HCT116 (cell line): ENCODE measurements around the gene FOXK1. TPM values are rescaled to one million over a fixed set of nuclear protein-coding genes. Genes with fewer than 3 reads are reported as not detected.

ENCODE experiments used
- ATAC-seq: fragments of 200-7000 bp; cut with Tn5 transposase; 2 replicates; pipeline ENCODE4 v1.9.1; 2020; ENCODE audit warnings: mild to moderate bottlenecking, moderate library complexity
- BruUV-seq: library from RNA; stranded (reverse); fragments of 400-500 nt; replicated peaks from 2 replicates; lab custom pipeline; 2021; lab: Mats Ljungman, UMichigan
- CTCF ChIA-PET: fragments of 300-600 bp; sonication (Branson Sonifier 250); formaldehyde crosslinking; loops from one replicate; lab custom pipeline; 2021; ENCODE audit warnings: antibody characterized with exemption; lab: Charles Lee
- POLR2A ChIA-PET: fragments of 300-600, 350-600 bp; sonication (Branson Sonifier 250); formaldehyde crosslinking; loops from one replicate; lab custom pipeline; 2021; ENCODE audit warnings: antibody characterized with exemption; lab: Charles Lee
- RAD21 ChIA-PET, 2 experiments: fragments of 300-600 bp; sonication (Branson Sonifier 250); formaldehyde crosslinking; loops; one replicate each; lab custom pipeline; 2023; ENCODE audit warnings: low total read pairs in 2 of 2; ENCODE audit not compliant: uncharacterized antibody in 2 of 2, unreplicated experiment in 2 of 2, low non-redundant PET in 1 of 2; lab: Charles Lee
- DNase-seq: peaks from one replicate; pipeline ENCODE4 v3.0.0-alpha.2; 2010; ENCODE audit warnings: low read depth, low spot score
- H2AFZ ChIP-seq: fragments of 200-600 bp; shearing (Covaris generic), sonication (generic); 2 replicates; pipeline ENCODE4 v1.6.1; 2017; ENCODE audit warnings: low read depth, mixed run types, mixed read lengths, antibody characterized with exemption, low read length; ENCODE audit not compliant: poor library complexity, severe bottlenecking
- H3K27ac ChIP-seq: 2 replicates; pipeline ENCODE4 v1.5.1; 2012; ENCODE audit warnings: low read depth, low read length
- H3K27me3 ChIP-seq: fragments of 200-600 bp; sonication (generic); 2 replicates; pipeline ENCODE4 v1.6.1; 2016; ENCODE audit warnings: mixed run types, low read length, mixed read lengths; ENCODE audit not compliant: insufficient read depth
- H3K36me3 ChIP-seq, 2 experiments: fragments of 200-500 bp in 1 of 2; fragments of 200-600 bp in 1 of 2; sonication (Bioruptor generic) in 1 of 2; sonication (generic) in 1 of 2; 2 replicates each; pipeline versions ENCODE4 v1.5.1 to v1.6.1; 2014 to 2016; ENCODE audit warnings: low read length in 2 of 2, inconsistent platforms in 1 of 2, mixed read lengths in 1 of 2, mixed run types in 1 of 2; ENCODE audit not compliant: insufficient read depth in 2 of 2, control insufficient read depth in 1 of 2
- H3K4me1 ChIP-seq, 2 experiments: fragments of 200-600 bp in 1 of 2; sonication (generic) in 1 of 2; 2 replicates each; pipeline versions ENCODE4 v1.5.1 to v1.6.1; 2012 to 2017; ENCODE audit warnings: low read length in 2 of 2, inconsistent platforms in 1 of 2, mild to moderate bottlenecking in 1 of 2, mixed read lengths in 1 of 2, mixed run types in 1 of 2, moderate library complexity in 1 of 2; ENCODE audit not compliant: insufficient read depth in 2 of 2, control insufficient read depth in 1 of 2
- H3K4me2 ChIP-seq: fragments of 200-600 bp; sonication (generic); 2 replicates; pipeline ENCODE4 v1.6.1; 2017; ENCODE audit warnings: mixed run types, low read length, mixed read lengths
- H3K4me3 ChIP-seq, 2 experiments: fragments of 200-600 bp in 1 of 2; sonication (generic) in 1 of 2; replicated peaks in 1 of 2; 2 replicates each; pipeline ENCODE4 v1.5.1; 2011 to 2016; ENCODE audit warnings: low read length in 2 of 2, control low read depth in 1 of 2, low read depth in 1 of 2, mild to moderate bottlenecking in 1 of 2, mixed read lengths in 1 of 2, mixed run types in 1 of 2
- H3K79me2 ChIP-seq: fragments of 200-600 bp; sonication (generic); 2 replicates; pipeline ENCODE4 v1.6.1; 2017; ENCODE audit warnings: mild to moderate bottlenecking, mixed run types, low read length, moderate library complexity, mixed read lengths; ENCODE audit not compliant: insufficient read depth
- H3K9ac ChIP-seq: fragments of 200-600 bp; sonication (generic); 2 replicates; pipeline ENCODE4 v1.6.1; 2016; ENCODE audit warnings: low read length, mixed read lengths
- H3K9me2 ChIP-seq: fragments of 200-600 bp; sonication (generic), shearing (Covaris generic); 2 replicates; pipeline ENCODE4 v1.6.1; 2017; ENCODE audit warnings: mixed run types, mild to moderate bottlenecking, moderate library complexity; ENCODE audit not compliant: insufficient read depth
- H3K9me3 ChIP-seq, 2 experiments: fragments of 200-500 bp in 1 of 2; fragments of 200-600 bp in 1 of 2; sonication (Bioruptor generic) in 1 of 2; sonication (generic) in 1 of 2; 2 replicates each; pipeline ENCODE4 v1.6.1; 2014 to 2017; ENCODE audit warnings: low read length in 2 of 2, mixed read lengths in 2 of 2, inconsistent platforms in 1 of 2, low read depth in 1 of 2, mild to moderate bottlenecking in 1 of 2, mixed run types in 1 of 2, moderate library complexity in 1 of 2; ENCODE audit not compliant: control insufficient read depth in 1 of 2, insufficient read depth in 1 of 2
- H4K20me1 ChIP-seq: fragments of 200-600 bp; sonication (generic), shearing (Covaris generic); 2 replicates; pipeline ENCODE4 v1.6.1; 2017; ENCODE audit warnings: mixed run types, mild to moderate bottlenecking, moderate library complexity; ENCODE audit not compliant: insufficient read depth
- RAD21 ChIP-seq: IDR thresholded peaks from 2 replicates; pipeline ENCODE4 v1.6.1; 2012; ENCODE audit warnings: low read depth, mild to moderate bottlenecking
- YY1 ChIP-seq: IDR thresholded peaks from 2 replicates; pipeline ENCODE4 v1.6.1; 2011; ENCODE audit warnings: low read length, low read depth, moderate library complexity, mild to moderate bottlenecking; ENCODE audit not compliant: insufficient replicate concordance; ENCODE audit errors: extremely low read depth
- ZNF274 ChIP-seq: fragments of 200-500 bp; sonication (Bioruptor generic); IDR thresholded peaks from 2 replicates; pipeline ENCODE4 v1.6.1; 2014; ENCODE audit warnings: mild to moderate bottlenecking, low read depth, low read length, inconsistent platforms
- intact Hi-C: fragments of 100-400 bp; cut with micrococcal nuclease; formaldehyde crosslinking; loops from 2 replicates; pipeline ENCODE4 v1.10.0; 2022
- total RNA-seq: library from RNA; stranded (reverse); gene quantifications from one replicate; pipeline ENCODE4 v1.2.1, GENCODE V29; 2021; ENCODE audit not compliant: unreplicated experiment
- TF ChIP-seq, protein P1 (sequence below), 3 experiments: fragments of 200-600 bp in 1 of 3; sonication (generic) in 1 of 3; IDR thresholded peaks in 2 of 3; conservative IDR thresholded peaks in 1 of 3; 2 replicates each; pipeline ENCODE4 v1.5.1; 2012 to 2017; ENCODE audit warnings: low read depth in 2 of 3, low read length in 2 of 3, antibody characterized with exemption in 1 of 3, borderline replicate concordance in 1 of 3, control low read depth in 1 of 3, mild to moderate bottlenecking in 1 of 3, mixed read lengths in 1 of 3, mixed run types in 1 of 3, moderate library complexity in 1 of 3; ENCODE audit not compliant: insufficient read depth in 1 of 3

The FOXK1 gene
- total RNA-seq, 1 experiment from 2014 or later = 60.5 TPM

DNA sequence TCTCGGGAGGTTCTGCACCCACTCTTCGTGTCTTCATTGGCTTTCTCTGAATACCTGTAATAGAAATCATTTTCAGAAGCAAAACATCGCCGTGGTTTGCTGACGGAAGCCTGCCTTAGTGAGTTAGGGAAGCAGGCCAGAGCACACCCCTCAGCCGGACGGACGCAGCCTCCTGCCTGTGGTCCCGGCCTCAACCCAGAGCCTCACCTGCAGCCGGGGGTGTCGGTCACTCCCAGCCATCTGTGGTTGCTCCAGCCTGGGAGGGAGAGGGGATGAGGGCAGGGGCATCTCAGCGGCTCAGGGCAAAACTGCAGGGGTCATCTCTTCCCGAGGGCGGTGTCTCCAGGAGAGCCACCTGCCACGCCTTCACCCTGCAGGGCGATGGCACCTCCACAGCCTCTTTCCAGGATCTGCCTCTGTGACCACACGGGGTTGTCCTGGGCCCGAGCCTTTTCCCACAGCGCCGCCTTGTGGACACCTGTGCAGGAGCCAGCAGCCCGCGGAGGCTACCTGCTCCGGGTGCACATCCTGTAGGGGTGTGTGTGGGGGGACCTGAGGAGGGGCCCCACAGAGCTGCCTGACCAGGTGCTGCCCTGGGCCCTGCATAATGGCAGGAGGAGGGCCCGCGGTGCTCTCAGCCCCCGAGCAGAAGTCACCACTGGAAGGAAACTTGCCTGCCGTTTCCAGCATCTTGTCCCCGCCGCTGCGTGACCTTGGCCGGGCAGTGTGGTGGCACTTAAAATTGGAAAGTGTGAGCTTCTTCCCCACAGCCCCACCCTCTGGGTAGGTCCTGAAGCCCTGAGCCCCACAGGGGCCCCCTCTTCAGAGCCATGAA is 71.7 kb downstream of the FOXK1 start:
- peaks cover 19 to 23% of the 10 kb centered on the region in 2 experiments for H3K36me3 ChIP-seq
- intact Hi-C loops = loop anchor here (1.0 to 5.0 kb wide), 2 partner anchors 122 to 143 kb away; no protein-coding TSS in a partner anchor
- H3K4me1 ChIP-seq = peaks cover 0 to 9% of the 10 kb centered on the region in 2 experiments; a peak in 1 of 4 replicates
- no peaks in the 10 kb centered on the region for H4K20me1 ChIP-seq
- no peaks in the 10 kb centered on the region for H3K9me2 ChIP-seq
- CTCF ChIA-PET = no interaction called here
- no peaks in the 10 kb centered on the region for H3K9me3 ChIP-seq
- RAD21 ChIA-PET = no interaction called here
- no TSS peak for BruUV-seq
- H3K4me2 ChIP-seq = no peak overlapping the region
- H3K4me3 ChIP-seq = no peak overlapping the region
- POLR2A ChIA-PET = no interaction called here
- H2AFZ ChIP-seq = no peak overlapping the region
- peaks cover 34% of the 10 kb centered on the region for H3K79me2 ChIP-seq
- TF ChIP-seq RAD21 (peak; percentile 97), ZNF274 (no peak), YY1 (peak; percentile 45)
- TF ChIP-seq, protein P1, sequence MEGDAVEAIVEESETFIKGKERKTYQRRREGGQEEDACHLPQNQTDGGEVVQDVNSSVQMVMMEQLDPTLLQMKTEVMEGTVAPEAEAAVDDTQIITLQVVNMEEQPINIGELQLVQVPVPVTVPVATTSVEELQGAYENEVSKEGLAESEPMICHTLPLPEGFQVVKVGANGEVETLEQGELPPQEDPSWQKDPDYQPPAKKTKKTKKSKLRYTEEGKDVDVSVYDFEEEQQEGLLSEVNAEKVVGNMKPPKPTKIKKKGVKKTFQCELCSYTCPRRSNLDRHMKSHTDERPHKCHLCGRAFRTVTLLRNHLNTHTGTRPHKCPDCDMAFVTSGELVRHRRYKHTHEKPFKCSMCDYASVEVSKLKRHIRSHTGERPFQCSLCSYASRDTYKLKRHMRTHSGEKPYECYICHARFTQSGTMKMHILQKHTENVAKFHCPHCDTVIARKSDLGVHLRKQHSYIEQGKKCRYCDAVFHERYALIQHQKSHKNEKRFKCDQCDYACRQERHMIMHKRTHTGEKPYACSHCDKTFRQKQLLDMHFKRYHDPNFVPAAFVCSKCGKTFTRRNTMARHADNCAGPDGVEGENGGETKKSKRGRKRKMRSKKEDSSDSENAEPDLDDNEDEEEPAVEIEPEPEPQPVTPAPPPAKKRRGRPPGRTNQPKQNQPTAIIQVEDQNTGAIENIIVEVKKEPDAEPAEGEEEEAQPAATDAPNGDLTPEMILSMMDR (IDR thresholded peaks at IDR 0.05 in 2 of 3, conservative IDR thresholded peaks at IDR 0.05 in 1 of 3; ENCODE audit: borderline replicate concordance in 1 of 3, insufficient read depth in 1 of 3, low read depth in 2 of 3, low read length in 2 of 3) = peak; percentile 91 to 97 (median 94)
- DNase-seq = peak; percentile 51
- H3K27me3 ChIP-seq = no peaks in the 10 kb centered on the region
- ATAC-seq = peak; percentile 100
- H3K27ac ChIP-seq = no peak overlapping the region
- H3K9ac ChIP-seq = no peak overlapping the region
